ENCODE results near the gene RNF150.

DNA sequence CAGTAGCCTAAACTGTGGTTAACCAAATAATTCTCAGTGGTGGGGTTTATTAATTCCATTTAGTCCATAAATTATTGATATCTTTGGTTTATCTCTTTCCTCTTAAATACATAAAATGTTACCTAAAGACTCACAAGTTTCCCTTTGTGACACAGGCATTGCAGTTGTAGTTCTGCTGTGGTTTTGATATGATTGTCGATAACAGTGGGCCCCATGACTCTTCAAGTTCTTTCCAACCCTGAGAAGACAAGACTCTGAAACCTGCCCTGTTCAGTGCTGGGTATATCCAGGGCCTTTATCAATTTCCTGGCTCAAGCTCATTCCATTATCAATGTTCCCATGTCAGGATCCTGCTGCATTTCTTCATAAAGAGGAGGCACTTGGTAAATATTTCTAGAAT, 259.2 kb downstream of the RNF150 start:
- TF ChIP-seq, protein P1, sequence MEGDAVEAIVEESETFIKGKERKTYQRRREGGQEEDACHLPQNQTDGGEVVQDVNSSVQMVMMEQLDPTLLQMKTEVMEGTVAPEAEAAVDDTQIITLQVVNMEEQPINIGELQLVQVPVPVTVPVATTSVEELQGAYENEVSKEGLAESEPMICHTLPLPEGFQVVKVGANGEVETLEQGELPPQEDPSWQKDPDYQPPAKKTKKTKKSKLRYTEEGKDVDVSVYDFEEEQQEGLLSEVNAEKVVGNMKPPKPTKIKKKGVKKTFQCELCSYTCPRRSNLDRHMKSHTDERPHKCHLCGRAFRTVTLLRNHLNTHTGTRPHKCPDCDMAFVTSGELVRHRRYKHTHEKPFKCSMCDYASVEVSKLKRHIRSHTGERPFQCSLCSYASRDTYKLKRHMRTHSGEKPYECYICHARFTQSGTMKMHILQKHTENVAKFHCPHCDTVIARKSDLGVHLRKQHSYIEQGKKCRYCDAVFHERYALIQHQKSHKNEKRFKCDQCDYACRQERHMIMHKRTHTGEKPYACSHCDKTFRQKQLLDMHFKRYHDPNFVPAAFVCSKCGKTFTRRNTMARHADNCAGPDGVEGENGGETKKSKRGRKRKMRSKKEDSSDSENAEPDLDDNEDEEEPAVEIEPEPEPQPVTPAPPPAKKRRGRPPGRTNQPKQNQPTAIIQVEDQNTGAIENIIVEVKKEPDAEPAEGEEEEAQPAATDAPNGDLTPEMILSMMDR (IDR thresholded peaks at IDR 0.05), result no peak
- no peak for TF ChIP-seq POLR2A (IDR thresholded peaks at IDR 0.05)

Data from body of pancreas (tissue), 4 donors.